Testis (tissue), 3 donors: Measurements from ENCODE around the gene ANO6. TPM values are rescaled to one million over a fixed set of nuclear protein-coding genes. Genes with fewer than 3 reads are reported as not detected.

Experiments
- DNase-seq: peaks from one replicate; pipeline ENCODE4 v3.0.0-alpha.2; 2019
- H3K27ac ChIP-seq, 2 donors: fragments of 200-600 bp; sonication (generic); one replicate each; pipeline ENCODE4 v1.5.1; 2019
- H3K27me3 ChIP-seq: fragments of 200-600 bp; sonication (generic); one replicate; pipeline ENCODE4 v1.5.1; 2019
- H3K36me3 ChIP-seq: fragments of 200-600 bp; sonication (generic); one replicate; pipeline ENCODE4 v1.5.1; 2017; ENCODE audit warnings: low read depth; ENCODE audit errors: missing control alignments
- H3K4me1 ChIP-seq: fragments of 200-600 bp; sonication (generic); one replicate; pipeline ENCODE4 v1.5.1; 2019
- H3K4me3 ChIP-seq, 2 donors: fragments of 200-600 bp; sonication (generic); one replicate each; pipeline ENCODE4 v1.5.1; 2017 to 2019
- H3K9me3 ChIP-seq: fragments of 200-600 bp; sonication (generic); one replicate; pipeline ENCODE4 v1.5.1; 2017
- POLR2A ChIP-seq: fragments of 450-650 bp; IDR thresholded peaks from one replicate; pipeline ENCODE4 v1.6.1; 2017; ENCODE audit warnings: antibody characterized with exemption, mild to moderate bottlenecking, moderate library complexity
- WGBS, 2 donors: methylation state at CpG; one replicate each; pipeline ENCODE4 v1.1.5; 2018; 5-methylcytosine and 5-hydroxymethylcytosine counted together
- intact Hi-C: fragments of 100-400 bp; cut with DNase I; formaldehyde crosslinking; loops from one replicate; pipeline ENCODE4 v1.15.1; 2023; ENCODE audit warnings: low total_unique reads
- polyA plus RNA-seq: library from polyadenylated mRNA; stranded (reverse); fragments of 350-450 nt; fragmentation: Illumina TruSeq; extraction: RNeasy Lipid Tissue Mini Kit (QIAGEN cat#74804); gene quantifications from one replicate; pipeline ENCODE4 v1.2.3, GENCODE V29; 2014; ENCODE audit warnings: low read depth, low replicate concordance; ENCODE audit not compliant: insufficient read depth
- total RNA-seq, 2 donors: library from RNA; depleted of rRNA; stranded (reverse); fragments of >200 nt; gene quantifications; one replicate each; pipeline ENCODE4 v1.2.3, GENCODE V29; 2016
- TF ChIP-seq, protein P1 (sequence below), 3 experiments: fragments of 450-650 bp in 2 of 3; fragments of 200-600 bp in 1 of 3; sonication (generic) in 1 of 3; IDR thresholded peaks; one replicate each; pipeline ENCODE4 v1.5.1; 2016 to 2019; ENCODE audit warnings: antibody characterized with exemption in 3 of 3, mild to moderate bottlenecking in 2 of 3, moderate library complexity in 1 of 3

ANO6 gene
- total and polyA plus RNA-seq, 3 donors from 2014 or later: 33.1 to 75.7 (median 58.0) TPM

DNA sequence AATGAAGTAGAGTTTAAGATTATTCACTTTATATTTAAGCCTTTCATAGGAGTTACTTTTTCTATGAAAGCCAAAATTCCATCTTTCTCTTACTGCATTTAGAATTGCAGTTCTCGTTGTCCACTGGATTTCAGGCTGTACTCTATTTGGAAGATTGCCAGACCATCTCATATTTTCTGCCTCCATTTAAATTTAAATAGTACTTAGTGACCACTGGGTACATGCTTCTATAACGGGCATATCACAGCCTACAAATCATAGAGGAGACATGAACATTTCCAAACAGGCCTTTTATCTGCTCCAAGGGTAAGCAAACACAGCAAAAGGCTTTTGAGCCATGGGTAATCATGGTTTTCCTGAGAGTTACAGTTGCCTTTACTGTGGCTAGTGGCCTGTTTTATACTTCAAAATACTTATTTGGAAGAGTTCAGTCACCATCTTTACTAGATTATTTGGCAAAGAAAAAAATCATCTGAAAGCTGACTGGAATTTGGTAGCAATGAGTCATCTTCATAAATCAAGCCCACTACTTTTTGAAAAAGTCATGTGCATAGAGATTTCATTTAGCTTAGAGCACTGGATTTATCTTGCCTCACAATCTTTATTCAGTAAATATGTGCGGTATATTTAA, 15.7 kb downstream of the ANO6 start:
- WGBS, 2 donors: 48 to 58% methylated on average over 3 of the region's 3 CpGs
- DNase-seq: no peak
- intact Hi-C loops: no loop called here
- no peaks in the 10 kb centered on the region for H3K9me3 ChIP-seq
- peaks cover 27% of the 10 kb centered on the region for H3K4me1 ChIP-seq
- H3K27ac ChIP-seq: no peak overlapping the region
- H3K27me3 ChIP-seq: no peaks in the 10 kb centered on the region
- TF ChIP-seq, protein P1, sequence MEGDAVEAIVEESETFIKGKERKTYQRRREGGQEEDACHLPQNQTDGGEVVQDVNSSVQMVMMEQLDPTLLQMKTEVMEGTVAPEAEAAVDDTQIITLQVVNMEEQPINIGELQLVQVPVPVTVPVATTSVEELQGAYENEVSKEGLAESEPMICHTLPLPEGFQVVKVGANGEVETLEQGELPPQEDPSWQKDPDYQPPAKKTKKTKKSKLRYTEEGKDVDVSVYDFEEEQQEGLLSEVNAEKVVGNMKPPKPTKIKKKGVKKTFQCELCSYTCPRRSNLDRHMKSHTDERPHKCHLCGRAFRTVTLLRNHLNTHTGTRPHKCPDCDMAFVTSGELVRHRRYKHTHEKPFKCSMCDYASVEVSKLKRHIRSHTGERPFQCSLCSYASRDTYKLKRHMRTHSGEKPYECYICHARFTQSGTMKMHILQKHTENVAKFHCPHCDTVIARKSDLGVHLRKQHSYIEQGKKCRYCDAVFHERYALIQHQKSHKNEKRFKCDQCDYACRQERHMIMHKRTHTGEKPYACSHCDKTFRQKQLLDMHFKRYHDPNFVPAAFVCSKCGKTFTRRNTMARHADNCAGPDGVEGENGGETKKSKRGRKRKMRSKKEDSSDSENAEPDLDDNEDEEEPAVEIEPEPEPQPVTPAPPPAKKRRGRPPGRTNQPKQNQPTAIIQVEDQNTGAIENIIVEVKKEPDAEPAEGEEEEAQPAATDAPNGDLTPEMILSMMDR (IDR thresholded peaks at IDR 0.05): no peak
- TF ChIP-seq POLR2A: no peak
- no peaks in the 10 kb centered on the region for H3K36me3 ChIP-seq
- no peak overlapping the region for H3K4me3 ChIP-seq

DNA sequence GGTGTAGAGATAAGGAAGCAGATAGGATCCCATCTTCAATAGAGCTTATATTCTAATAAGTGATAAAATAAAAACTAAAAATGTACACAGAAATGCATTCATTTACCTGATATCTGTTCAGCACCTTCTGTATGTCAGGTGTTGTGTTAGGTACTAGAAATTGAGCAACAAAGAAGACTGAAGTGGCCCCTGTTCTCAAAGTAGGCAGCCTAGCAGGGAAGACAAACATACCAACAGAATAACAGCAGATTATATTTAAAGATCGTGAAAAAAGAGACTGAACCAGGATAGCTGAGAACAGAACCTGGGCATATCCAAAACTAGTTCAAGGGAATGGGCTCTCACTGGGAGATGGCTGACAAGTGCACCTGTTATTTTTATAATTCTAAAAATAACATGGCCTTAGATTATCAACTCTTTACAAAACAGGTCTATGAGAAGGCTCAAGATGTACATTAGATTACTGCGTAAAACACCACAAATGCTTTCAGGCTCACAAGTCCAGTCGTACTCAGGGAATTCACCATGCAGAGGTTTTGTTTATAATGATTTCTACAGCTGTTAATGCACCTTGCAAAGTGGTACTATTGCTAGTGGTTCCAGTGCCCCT, 16.4 kb downstream of the ANO6 start:
- peak overlapping the region in 1 of 2 donors; percentile 87 for H3K27ac ChIP-seq
- no peak for DNase-seq
- TF ChIP-seq, protein P1 (IDR thresholded peaks at IDR 0.05): no peak
- TF ChIP-seq POLR2A: no peak
- no peaks in the 10 kb centered on the region for H3K27me3 ChIP-seq
- intact Hi-C loops: no loop called here
- H3K9me3 ChIP-seq: no peaks in the 10 kb centered on the region
- no peak overlapping the region for H3K4me3 ChIP-seq
- WGBS, 2 donors: 86% methylated on average over 3 of the region's 3 CpGs
- H3K36me3 ChIP-seq: no peaks in the 10 kb centered on the region
- peaks cover 27% of the 10 kb centered on the region for H3K4me1 ChIP-seq

DNA sequence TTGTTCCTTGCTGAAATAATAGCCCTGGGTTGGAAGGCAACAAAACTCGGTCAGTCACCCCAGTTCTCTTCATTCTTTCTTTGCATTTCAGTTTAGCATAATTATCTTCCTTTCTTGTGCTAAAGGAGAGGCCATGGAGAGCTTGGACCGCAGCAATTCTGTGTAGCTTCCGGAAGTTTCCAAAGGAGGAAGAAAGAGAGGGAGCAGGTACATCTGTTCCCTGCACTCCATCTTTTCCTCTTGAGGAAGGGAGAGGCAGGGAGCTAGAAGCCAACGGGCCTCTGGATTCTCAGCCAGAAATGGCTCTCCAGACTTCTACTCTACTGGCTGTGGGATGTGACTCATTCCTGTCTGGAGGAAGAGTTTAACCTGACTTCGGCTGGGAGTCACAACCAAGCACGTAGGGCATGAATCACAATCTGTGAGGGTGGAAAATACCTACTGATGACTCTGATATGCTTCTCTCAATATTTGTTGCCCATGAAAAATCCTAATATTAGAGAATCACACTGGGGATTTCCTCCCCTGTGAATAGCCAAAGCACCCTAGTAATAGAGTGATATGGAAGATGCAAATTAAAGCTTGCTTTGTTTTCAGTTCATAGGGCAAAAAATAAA, 17.0 kb downstream of the ANO6 start:
- DNase-seq: no peak
- intact Hi-C loops: no loop called here
- no peaks in the 10 kb centered on the region for H3K27me3 ChIP-seq
- peak overlapping the region in 1 of 2 donors; percentile 87 for H3K27ac ChIP-seq
- H3K4me3 ChIP-seq: no peak overlapping the region
- no peak for TF ChIP-seq POLR2A
- TF ChIP-seq, protein P1 (IDR thresholded peaks at IDR 0.05): no peak
- no peaks in the 10 kb centered on the region for H3K36me3 ChIP-seq
- WGBS, 2 donors: 57 to 66% methylated on average over 6 of the region's 6 CpGs
- H3K9me3 ChIP-seq: no peaks in the 10 kb centered on the region
- peaks cover 27% of the 10 kb centered on the region for H3K4me1 ChIP-seq

DNA sequence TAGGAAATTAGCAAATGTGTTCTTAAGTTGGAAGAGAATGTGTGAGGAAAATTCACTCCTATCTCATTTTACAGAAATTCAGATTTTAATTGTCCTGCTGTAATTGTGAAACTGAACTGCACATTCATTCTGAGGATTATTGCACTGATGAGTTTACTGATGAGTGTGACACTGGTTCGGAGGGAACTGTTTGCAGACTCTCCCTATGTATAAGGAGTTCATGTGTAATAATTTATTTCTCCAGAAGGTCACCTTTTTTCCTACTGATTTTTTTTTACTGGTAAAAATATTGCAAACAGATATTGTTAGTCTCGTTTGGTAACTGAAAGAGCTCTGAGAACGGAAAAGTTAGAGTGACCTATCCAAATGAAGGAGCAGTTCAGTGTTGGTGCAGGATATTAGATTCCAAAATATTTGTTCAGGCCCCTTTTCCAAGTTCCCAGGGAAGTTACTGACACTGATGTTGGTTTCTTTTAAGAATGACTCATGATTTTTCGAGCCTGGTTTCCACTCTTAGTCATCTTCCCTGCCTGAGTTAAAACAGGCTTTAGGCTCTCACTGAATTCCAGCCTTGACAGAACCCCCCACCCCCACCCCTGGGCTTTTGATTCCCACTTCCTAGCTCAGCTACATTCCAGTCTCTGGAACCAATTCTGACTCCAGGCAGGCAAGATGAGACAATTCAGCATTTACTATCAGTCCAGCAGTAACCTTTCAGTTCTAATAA, 18.4 kb downstream of the ANO6 start:
- Histone ChIP-seq H3K4me3 (no peak overlapping the region), H3K36me3 (no peaks in the 10 kb centered on the region), H3K4me1 (peaks cover 27% of the 10 kb centered on the region), H3K27me3 (no peaks in the 10 kb centered on the region), H3K27ac (peak overlapping the region; percentile 15 to 87), H3K9me3 (no peaks in the 10 kb centered on the region)
- TF ChIP-seq POLR2A: no peak
- TF ChIP-seq, protein P1 (IDR thresholded peaks at IDR 0.05): no peak
- intact Hi-C loops: no loop called here
- WGBS, 2 donors: 15 to 24% methylated on average over 4 of the region's 4 CpGs
- no peak for DNase-seq
